Esophagus muscularis mucosa (tissue), 3 donors: ENCODE data around the gene EHMT2.
"Not testable (repeated sequence)": the region's sequence is repeated elsewhere in the genome, so short reads cannot be mapped to it uniquely, and the experiment has no call there.

Source experiments
- EP300 ChIP-seq: sonication (generic); formaldehyde crosslinking; IDR thresholded peaks from one replicate; pipeline ENCODE4 v1.6.1; 2017; ENCODE audit warnings: antibody characterized with exemption
- POLR2AphosphoS5 ChIP-seq, 2 donors: sonication (generic); formaldehyde crosslinking; IDR thresholded peaks; one replicate each; pipeline ENCODE4 v1.6.1; 2017; ENCODE audit warnings: antibody characterized with exemption in 2 of 2

DNA sequence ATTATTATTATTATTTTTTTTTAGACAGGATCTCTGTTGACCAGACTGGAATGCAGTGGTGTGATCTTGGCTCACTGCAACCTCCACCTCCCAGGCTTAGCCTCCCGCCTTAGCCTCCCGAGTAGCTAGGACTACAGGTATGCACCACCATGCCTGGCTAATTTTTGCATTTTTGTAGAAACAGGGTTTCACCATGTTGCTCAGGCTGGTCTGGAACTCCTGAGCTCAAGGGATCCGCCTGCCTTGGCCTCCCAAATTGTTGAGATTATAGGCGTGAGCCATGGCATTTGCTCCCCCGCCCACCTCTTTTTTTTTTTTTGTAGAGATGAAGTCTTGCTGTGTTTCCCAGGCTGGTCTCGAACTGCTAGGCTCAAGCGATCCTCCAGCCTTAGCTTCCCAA, 11.8 kb upstream of the EHMT2 start:
- not testable (repeated sequence) for TF ChIP-seq POLR2AphosphoS5 (IDR thresholded peaks at IDR 0.05); EP300
